ENCODE results near the gene RNF4. TPM values are rescaled to one million over a fixed set of nuclear protein-coding genes. Genes with fewer than 3 reads are reported as not detected.
"Not testable (repeated sequence)": the region's sequence is repeated elsewhere in the genome, so short reads cannot be mapped to it uniquely, and the experiment has no call there.

Gene RNF4
- total RNA-seq, 1 experiment from 2014 or later = 92.0 TPM

DNA sequence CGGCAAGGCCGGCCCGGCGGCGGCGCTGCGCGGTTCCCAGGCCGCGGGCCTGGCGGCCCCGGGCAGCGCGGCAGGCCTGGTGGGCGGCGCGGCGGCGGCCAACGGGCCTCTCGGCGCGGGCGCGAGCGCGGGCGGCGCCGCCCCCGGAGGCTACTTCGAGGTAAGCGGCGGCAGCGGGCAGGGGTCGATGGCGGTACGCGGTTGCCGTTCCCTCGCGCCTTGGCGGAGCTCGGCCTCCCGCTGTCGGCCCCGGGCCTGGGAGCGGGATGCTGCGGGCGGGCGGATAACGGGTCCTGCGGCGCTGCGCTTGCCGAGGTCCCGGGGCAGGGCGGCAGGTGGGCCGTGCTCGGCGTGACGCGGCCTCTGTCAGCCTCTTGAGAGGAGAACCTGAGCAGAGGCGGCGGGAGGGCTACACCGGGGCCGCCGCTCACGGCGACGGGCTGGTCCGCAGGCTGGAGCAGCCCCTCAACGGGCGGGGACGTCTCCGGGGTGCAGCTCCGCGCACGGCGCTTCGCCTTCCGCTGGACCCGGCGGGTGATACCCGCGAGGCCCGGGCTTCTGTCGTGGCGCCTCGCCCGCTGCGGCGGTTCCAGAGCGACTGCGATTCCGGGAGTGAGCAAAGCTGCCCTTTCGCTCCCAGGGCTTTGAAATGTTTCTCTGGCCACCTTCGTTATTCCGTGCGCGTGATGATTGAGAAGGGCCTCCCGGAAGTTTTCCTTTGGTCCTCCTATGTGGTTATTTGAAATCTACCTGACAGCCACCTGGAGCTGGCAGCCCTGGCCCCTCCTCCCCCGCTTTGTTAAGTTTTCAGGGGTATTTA, 68.3 kb downstream of the RNF4 start:
- DNase-seq = peak; percentile 53
- no peak overlapping the region for H2BK120ac ChIP-seq (ENCODE audit: low read depth, low read length, poor library complexity, severe bottlenecking)
- no peak overlapping the region for H2BK12ac ChIP-seq (ENCODE audit: insufficient read length, low read depth, low read length)
- 0 out of 2 replicates have a peak overlapping the region, but pooled peaks have one; percentile 32 for H3K14ac ChIP-seq (ENCODE audit: insufficient read depth, low read length)
- Mint-ChIP-seq H3K9me3 (no peaks in the 10 kb centered on the region), H3K4me3 (peak overlapping the region; percentile 86 to 92), H3K27ac (peak overlapping the region; percentile 78 to 88 (median 85); a peak in 3 of 7 replicates), H3K4me1 (peaks cover 9 to 10% of the 10 kb centered on the region in 2 experiments), H3K27me3 (ENCODE audit: low read depth) (no peaks in the 10 kb centered on the region), H3K36me3 (ENCODE audit: insufficient read depth in 1 of 3, low read depth in 3 of 3) (peaks cover 5 to 9% (median 6%) of the 10 kb centered on the region in 3 experiments)
- no peak overlapping the region for H2BK5ac ChIP-seq (ENCODE audit: insufficient read length, low read length)
- WGBS (ENCODE audit: extremely low coverage, insufficient read length, low lambda C conversion rate) = no CpG with 5 or more reads among the region's 103 CpGs
- no peak overlapping the region for H3T11ph ChIP-seq (ENCODE audit: low read length)
- no peak overlapping the region for H3K56ac ChIP-seq (ENCODE audit: insufficient read length, low read depth, low read length)
- H3K79me2 ChIP-seq (ENCODE audit: insufficient read depth, low read length) = peaks cover 20% of the 10 kb centered on the region; the same call in 1 of the 2 replicates
- H4K20me1 ChIP-seq (ENCODE audit: control insufficient read depth, insufficient read depth, insufficient read length) = no peaks in the 10 kb centered on the region
- no peak overlapping the region for H2BK20ac ChIP-seq (ENCODE audit: low read depth, low read length, poor library complexity, severe bottlenecking)
- H2AFZ ChIP-seq (ENCODE audit: low read length) = no peak overlapping the region
- no peak overlapping the region for H3K23ac ChIP-seq (ENCODE audit: insufficient read length, low read depth, low read length)
- H3K27me3 ChIP-seq (ENCODE audit: insufficient read depth, low read length) = no peaks in the 10 kb centered on the region
- TF ChIP-seq, protein P1, sequence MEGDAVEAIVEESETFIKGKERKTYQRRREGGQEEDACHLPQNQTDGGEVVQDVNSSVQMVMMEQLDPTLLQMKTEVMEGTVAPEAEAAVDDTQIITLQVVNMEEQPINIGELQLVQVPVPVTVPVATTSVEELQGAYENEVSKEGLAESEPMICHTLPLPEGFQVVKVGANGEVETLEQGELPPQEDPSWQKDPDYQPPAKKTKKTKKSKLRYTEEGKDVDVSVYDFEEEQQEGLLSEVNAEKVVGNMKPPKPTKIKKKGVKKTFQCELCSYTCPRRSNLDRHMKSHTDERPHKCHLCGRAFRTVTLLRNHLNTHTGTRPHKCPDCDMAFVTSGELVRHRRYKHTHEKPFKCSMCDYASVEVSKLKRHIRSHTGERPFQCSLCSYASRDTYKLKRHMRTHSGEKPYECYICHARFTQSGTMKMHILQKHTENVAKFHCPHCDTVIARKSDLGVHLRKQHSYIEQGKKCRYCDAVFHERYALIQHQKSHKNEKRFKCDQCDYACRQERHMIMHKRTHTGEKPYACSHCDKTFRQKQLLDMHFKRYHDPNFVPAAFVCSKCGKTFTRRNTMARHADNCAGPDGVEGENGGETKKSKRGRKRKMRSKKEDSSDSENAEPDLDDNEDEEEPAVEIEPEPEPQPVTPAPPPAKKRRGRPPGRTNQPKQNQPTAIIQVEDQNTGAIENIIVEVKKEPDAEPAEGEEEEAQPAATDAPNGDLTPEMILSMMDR (conservative IDR thresholded peaks at IDR 0.05) = no peak
- H3K4ac ChIP-seq (ENCODE audit: low read depth, low read length) = no peak overlapping the region
- no peaks in the 10 kb centered on the region for H3K79me1 ChIP-seq (ENCODE audit: insufficient read depth, low read depth, low read length, poor library complexity, severe bottlenecking)
- H3K27ac ChIP-seq (ENCODE audit: insufficient read length, low read depth, low read length) = no peak overlapping the region
- H4K91ac ChIP-seq (ENCODE audit: insufficient read length, low read depth, low read length) = no peak overlapping the region
- peak overlapping the region; percentile 18 for H3K9ac ChIP-seq (ENCODE audit: extremely low read depth, insufficient read length, low read length)
- H3K23me2 ChIP-seq (ENCODE audit: insufficient read length, low read depth, low read length, poor library complexity, severe bottlenecking) = peaks cover 4% of the 10 kb centered on the region
- H3K4me1 ChIP-seq (ENCODE audit: insufficient read depth, low read length) = peaks cover 3% of the 10 kb centered on the region; the same call in 1 of the 2 replicates
- no peak overlapping the region for H4K5ac ChIP-seq (ENCODE audit: insufficient read length, low read depth, low read length)
- H3K4me2 ChIP-seq (ENCODE audit: insufficient read depth, insufficient read length, low read length) = peak overlapping the region; percentile 53
- no peaks in the 10 kb centered on the region for H3K9me3 ChIP-seq (ENCODE audit: control insufficient read depth, low read depth, low read length)
- H4K8ac ChIP-seq (replicated peaks; ENCODE audit: insufficient read length, low read depth, low read length) = no peak overlapping the region
- H2AK5ac ChIP-seq (ENCODE audit: insufficient read length, low read length) = no peak overlapping the region
- H3K18ac ChIP-seq (ENCODE audit: insufficient read length, low read depth, low read length) = no peak overlapping the region
- H2BK15ac ChIP-seq (ENCODE audit: low read depth, low read length) = no peak overlapping the region

DNA sequence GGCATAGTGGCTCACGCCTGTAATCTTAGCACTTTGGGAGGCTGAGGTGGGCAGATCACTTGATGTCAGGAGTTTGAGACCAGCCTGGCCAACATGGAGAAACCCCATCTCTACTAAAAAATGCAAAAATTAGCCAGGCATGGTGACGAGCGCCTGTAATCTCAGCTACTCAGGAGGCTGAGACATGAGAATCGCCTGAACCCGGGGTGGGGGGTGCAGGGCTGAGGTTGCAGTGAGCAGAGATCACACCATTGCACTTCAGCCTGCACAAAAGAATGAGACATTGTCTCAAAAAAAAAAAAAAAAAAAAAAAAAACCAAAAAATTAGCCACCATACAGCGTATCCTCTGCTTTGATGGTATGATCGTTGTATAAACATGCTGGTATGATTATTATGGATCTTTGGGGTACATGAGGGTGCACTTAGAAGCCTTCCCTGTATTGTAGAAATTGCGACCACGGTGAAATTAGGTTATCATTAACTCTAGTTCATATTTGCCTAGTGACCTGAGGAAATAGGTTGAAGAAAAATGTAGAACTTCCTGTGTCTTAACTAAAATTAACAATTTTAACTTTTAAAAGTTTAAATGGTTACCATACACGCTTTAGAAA, 74.8 kb downstream of the RNF4 start:
- H3T11ph ChIP-seq (ENCODE audit: low read length); H3K9ac ChIP-seq (ENCODE audit: extremely low read depth, insufficient read length, low read length); H2BK120ac ChIP-seq (ENCODE audit: low read depth, low read length, poor library complexity, severe bottlenecking); H3K14ac ChIP-seq (ENCODE audit: insufficient read depth, low read length); H3K27me3 Mint-ChIP-seq (ENCODE audit: low read depth); H3K27me3 ChIP-seq (ENCODE audit: insufficient read depth, low read length); H3K18ac ChIP-seq (ENCODE audit: insufficient read length, low read depth, low read length); H3K4me1 ChIP-seq (ENCODE audit: insufficient read depth, low read length); H4K8ac ChIP-seq (replicated peaks; ENCODE audit: insufficient read length, low read depth, low read length); DNase-seq; H2BK15ac ChIP-seq (ENCODE audit: low read depth, low read length); H2BK5ac ChIP-seq (ENCODE audit: insufficient read length, low read length); H3K27ac Mint-ChIP-seq; H4K20me1 ChIP-seq (ENCODE audit: control insufficient read depth, insufficient read depth, insufficient read length); H2AFZ ChIP-seq (ENCODE audit: low read length); H2AK5ac ChIP-seq (ENCODE audit: insufficient read length, low read length); H3K56ac ChIP-seq (ENCODE audit: insufficient read length, low read depth, low read length); H3K4me2 ChIP-seq (ENCODE audit: insufficient read depth, insufficient read length, low read length); H4K91ac ChIP-seq (ENCODE audit: insufficient read length, low read depth, low read length); H3K23ac ChIP-seq (ENCODE audit: insufficient read length, low read depth, low read length); H3K4me3 Mint-ChIP-seq; H3K23me2 ChIP-seq (ENCODE audit: insufficient read length, low read depth, low read length, poor library complexity, severe bottlenecking); H3K79me1 ChIP-seq (ENCODE audit: insufficient read depth, low read depth, low read length, poor library complexity, severe bottlenecking); H2BK12ac ChIP-seq (ENCODE audit: insufficient read length, low read depth, low read length); H3K9me3 Mint-ChIP-seq; H2BK20ac ChIP-seq (ENCODE audit: low read depth, low read length, poor library complexity, severe bottlenecking); H3K9me3 ChIP-seq (ENCODE audit: control insufficient read depth, low read depth, low read length); H3K4me1 Mint-ChIP-seq; H3K27ac ChIP-seq (ENCODE audit: insufficient read length, low read depth, low read length); H3K4ac ChIP-seq (ENCODE audit: low read depth, low read length); H4K5ac ChIP-seq (ENCODE audit: insufficient read length, low read depth, low read length): not testable (repeated sequence)
- WGBS (ENCODE audit: extremely low coverage, insufficient read length, low lambda C conversion rate) = no CpG with 5 or more reads among the region's 10 CpGs
- H3K79me2 ChIP-seq (ENCODE audit: insufficient read depth, low read length) = peaks cover 49% of the 10 kb centered on the region; the same call in 1 of the 2 replicates
- H3K36me3 Mint-ChIP-seq (ENCODE audit: insufficient read depth in 1 of 3, low read depth in 3 of 3) = peaks cover 8 to 21% (median 9%) of the 10 kb centered on the region in 3 experiments; a peak in 5 of 7 replicates
